CD14-positive monocyte (primary cell): ENCODE results near the gene TFDP2. TPM values are rescaled to one million over a fixed set of nuclear protein-coding genes. Genes with fewer than 3 reads are reported as not detected.
A peak's percentile ranks its signal among the peaks of the same experiment; 100 is the strongest.

Experiments used
- DNase-seq, 3 donors: peaks; one replicate each; pipeline ENCODE4 v3.0.0-alpha.2; 2011 to 2022
- H2AFZ ChIP-seq: 2 replicates; pipeline ENCODE4 v1.6.0; 2012; ENCODE audit warnings: mild to moderate bottlenecking, low read depth, low read length, inconsistent platforms; ENCODE audit not compliant: insufficient read depth, poor library complexity, severe bottlenecking
- H3K27ac ChIP-seq, 2 donors: 1 replicate in 1 of 2; 2 replicates in 1 of 2; pipeline ENCODE4 v1.5.1; 2012 to 2013; ENCODE audit warnings: low read length in 2 of 2, control low read depth in 1 of 2, inconsistent platforms in 1 of 2, low read depth in 1 of 2, mild to moderate bottlenecking in 1 of 2
- H3K27me3 ChIP-seq, 2 donors: one replicate each; pipeline versions ENCODE4 v1.6.0 to v1.6.1; 2011 to 2013; ENCODE audit warnings: low read length in 2 of 2; ENCODE audit not compliant: control insufficient read depth in 2 of 2, insufficient read depth in 2 of 2
- H3K36me3 ChIP-seq, 2 donors: replicated peaks in 1 of 2; 1 replicate in 1 of 2; 2 replicates in 1 of 2; pipeline versions ENCODE4 v1.5.1 to v1.6.1; 2012 to 2013; ENCODE audit warnings: low read length in 2 of 2, control low read depth in 1 of 2, inconsistent platforms in 1 of 2, mild to moderate bottlenecking in 1 of 2; ENCODE audit not compliant: insufficient read depth in 2 of 2, control insufficient read depth in 1 of 2
- H3K4me1 ChIP-seq, 2 donors: 1 replicate in 1 of 2; 2 replicates in 1 of 2; pipeline versions ENCODE4 v1.5.1 to v1.6.1; 2012 to 2013; ENCODE audit warnings: low read length in 2 of 2, control low read depth in 1 of 2, inconsistent platforms in 1 of 2, mild to moderate bottlenecking in 1 of 2, moderate library complexity in 1 of 2; ENCODE audit not compliant: insufficient read depth in 2 of 2, control insufficient read depth in 1 of 2
- H3K4me2 ChIP-seq: replicated peaks from 2 replicates; pipeline ENCODE3; 2012; ENCODE audit warnings: low read length, moderate library complexity, mild to moderate bottlenecking; ENCODE audit not compliant: poor library complexity, severe bottlenecking; ENCODE audit errors: extremely low read depth
- H3K4me3 ChIP-seq, 3 experiments: fragments of 200-600 bp in 1 of 3; sonication (generic) in 1 of 3; replicated peaks in 1 of 3; 1 replicate in 2 of 3; 2 replicates in 1 of 3; pipeline ENCODE4 v1.5.1; 2011 to 2013; ENCODE audit warnings: low read length in 3 of 3, mild to moderate bottlenecking in 3 of 3, control low read depth in 2 of 3, low read depth in 2 of 3, inconsistent platforms in 1 of 3, moderate library complexity in 1 of 3
- H3K79me2 ChIP-seq: 2 replicates; pipeline ENCODE4 v1.6.0; 2012; ENCODE audit warnings: mild to moderate bottlenecking, control low read depth, inconsistent platforms, low read length, moderate library complexity; ENCODE audit not compliant: insufficient read depth
- H3K9ac ChIP-seq: 2 replicates; pipeline ENCODE4 v1.6.0; 2017; ENCODE audit warnings: low read length, mild to moderate bottlenecking; ENCODE audit not compliant: insufficient read depth, poor library complexity, severe bottlenecking
- H3K9me3 ChIP-seq, 2 donors: replicated peaks in 1 of 2; 1 replicate in 1 of 2; 2 replicates in 1 of 2; pipeline versions ENCODE4 v1.5.1 to v1.6.1; 2012 to 2013; ENCODE audit warnings: low read length in 2 of 2, control low read depth in 1 of 2; ENCODE audit not compliant: control insufficient read depth in 1 of 2, insufficient read depth in 1 of 2
- H4K20me1 ChIP-seq: 2 replicates; pipeline ENCODE4 v1.6.0; 2012; ENCODE audit warnings: mild to moderate bottlenecking, low read length, control low read depth, moderate library complexity; ENCODE audit not compliant: insufficient read depth
- H3K27ac Mint-ChIP-seq, 7 donors: one replicate each; pipeline ENCODE4 v1.8.0; 2020; ENCODE audit warnings: mild to moderate bottlenecking in 7 of 7, mixed read lengths in 7 of 7, moderate library complexity in 6 of 7, inconsistent platforms in 2 of 7
- H3K27me3 Mint-ChIP-seq, 3 donors: one replicate each; pipeline ENCODE4 v1.8.0; 2021 to 2022; ENCODE audit warnings: low read depth in 3 of 3, mild to moderate bottlenecking in 3 of 3, mixed read lengths in 3 of 3, moderate library complexity in 3 of 3, inconsistent platforms in 1 of 3
- H3K36me3 Mint-ChIP-seq, 2 donors: one replicate each; pipeline ENCODE4 v1.8.0; 2020; ENCODE audit warnings: mixed read lengths in 2 of 2, inconsistent platforms in 1 of 2, mild to moderate bottlenecking in 1 of 2
- H3K4me1 Mint-ChIP-seq: one replicate; pipeline ENCODE4 v1.8.0; 2020; ENCODE audit warnings: mild to moderate bottlenecking, mixed read lengths
- H3K4me3 Mint-ChIP-seq, 2 donors: one replicate each; pipeline ENCODE4 v1.8.0; 2020; ENCODE audit warnings: mild to moderate bottlenecking in 2 of 2, mixed read lengths in 2 of 2, moderate library complexity in 1 of 2
- H3K9me3 Mint-ChIP-seq, 7 donors: one replicate each; pipeline ENCODE4 v1.8.0; 2020 to 2022; ENCODE audit warnings: mixed read lengths in 7 of 7, mild to moderate bottlenecking in 6 of 7, moderate library complexity in 6 of 7, inconsistent platforms in 2 of 7
- CTCF ChIP-seq: fragments of 200-600 bp; IDR thresholded peaks from one replicate; pipeline ENCODE4 v1.8.0; 2022; ENCODE audit warnings: antibody characterized with exemption, mild to moderate bottlenecking
- WGBS: methylation state at CpG from one replicate; pipeline ENCODE4 v1.1.5; 2013; ENCODE audit warnings: missing lambda C conversion rate; ENCODE audit not compliant: insufficient coverage; 5-methylcytosine and 5-hydroxymethylcytosine counted together
- intact Hi-C, 2 donors: fragments of 100-400 bp; cut with micrococcal nuclease; formaldehyde crosslinking; loops; one replicate each; pipeline versions ENCODE4 v1.15.0 to v1.15.1; 2023
- polyA plus RNA-seq, 3 donors: library from polyadenylated mRNA; depleted of rRNA in 1 of 3; unstranded in 2 of 3; stranded (reverse) in 1 of 3; fragments of 300-500 nt in 2 of 3; fragments of >200 nt in 1 of 3; fragmentation: Illumina TruSeq in 2 of 3; gene quantifications; 1 replicate in 2 of 3; 2 replicates in 1 of 3; pipeline ENCODE4 v1.2.3, GENCODE V29; 2012 to 2021

TFDP2 gene
- polyA plus RNA-seq, 3 donors = 1.1 to 3.5 (median 1.7) TPM

DNA sequence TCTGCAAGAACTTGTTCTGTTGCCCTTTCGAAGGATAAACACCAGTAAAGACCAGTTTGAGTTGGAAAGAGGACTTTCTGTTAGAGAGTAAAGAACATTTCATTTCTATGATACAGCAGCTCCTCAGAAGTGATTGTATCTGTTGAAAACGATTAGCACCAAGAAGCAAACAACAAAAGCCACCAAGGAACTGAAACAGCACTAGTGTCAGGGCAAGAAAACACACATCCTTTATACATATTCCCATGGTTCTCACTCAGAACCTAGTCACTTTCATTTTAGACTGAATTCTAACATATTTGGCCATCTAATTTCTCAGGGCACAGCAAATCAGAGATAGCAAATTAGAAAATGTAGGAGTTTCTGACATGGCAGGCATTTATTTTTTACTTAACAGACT, 156.8 kb downstream of the TFDP2 start:
- H3K79me2 ChIP-seq = no peaks in the 10 kb centered on the region
- TF ChIP-seq CTCF = no peak
- intact Hi-C loops = no loop called here
- H3K4me3 ChIP-seq = no peak overlapping the region
- H3K9ac ChIP-seq = no peak overlapping the region
- H4K20me1 ChIP-seq = no peaks in the 10 kb centered on the region
- peak overlapping the region in 1 of 2 donors; percentile 10 for H3K27ac ChIP-seq
- 10% methylated on average over 1 of the region's 2 CpGs for WGBS
- peak overlapping the region; percentile 29 for H2AFZ ChIP-seq
- no peaks in the 10 kb centered on the region for H3K9me3 ChIP-seq
- Mint-ChIP-seq H3K27ac (peak overlapping the region in 1 of 7 donors; percentile 16), H3K4me3 (no peak overlapping the region), H3K36me3 (peaks cover 2 to 4% of the 10 kb centered on the region in 2 donors), H3K4me1 (peaks cover 18% of the 10 kb centered on the region), H3K27me3 (no peaks in the 10 kb centered on the region), H3K9me3 (peaks cover 0 to 2% (median 0%) of the 10 kb centered on the region in 7 donors)
- no peaks in the 10 kb centered on the region for H3K27me3 ChIP-seq
- H3K36me3 ChIP-seq = no peaks in the 10 kb centered on the region
- H3K4me1 ChIP-seq = no peaks in the 10 kb centered on the region
- H3K4me2 ChIP-seq = no peak overlapping the region
- no peak for DNase-seq

GRCh38 chr3:141986548-141987107, 162.7 kb downstream of the TFDP2 start:
- no peaks in the 10 kb centered on the region for H3K27me3 Mint-ChIP-seq
- no peaks in the 10 kb centered on the region for H4K20me1 ChIP-seq
- no peak overlapping the region for H3K27ac ChIP-seq
- DNase-seq = no peak
- no peak overlapping the region for H2AFZ ChIP-seq
- H3K9ac ChIP-seq = no peak overlapping the region
- no peaks in the 10 kb centered on the region for H3K4me1 ChIP-seq
- no peak overlapping the region for H3K27ac Mint-ChIP-seq
- H3K9me3 Mint-ChIP-seq = peaks cover 0 to 5% (median 0%) of the 10 kb centered on the region in 7 donors
- H3K9me3 ChIP-seq = no peaks in the 10 kb centered on the region
- H3K4me2 ChIP-seq = no peak overlapping the region
- peaks cover under 1% of the 10 kb centered on the region for H3K4me1 Mint-ChIP-seq
- no peaks in the 10 kb centered on the region for H3K36me3 ChIP-seq
- intact Hi-C loops = no loop called here
- H3K36me3 Mint-ChIP-seq = peaks cover 2 to 4% of the 10 kb centered on the region in 2 donors
- no peaks in the 10 kb centered on the region for H3K79me2 ChIP-seq
- no CpG with 5 or more reads among the region's 2 CpGs for WGBS
- TF ChIP-seq CTCF = no peak
- H3K4me3 Mint-ChIP-seq = no peak overlapping the region
- no peak overlapping the region for H3K4me3 ChIP-seq
- no peaks in the 10 kb centered on the region for H3K27me3 ChIP-seq
